ENCODE measurements around the gene SLC4A4. TPM values are rescaled to one million over a fixed set of nuclear protein-coding genes. Genes with fewer than 3 reads are reported as not detected.

Gene SLC4A4
- total and polyA plus RNA-seq, 12 donors = 0.24 to 1.5 (median 0.59) TPM

DNA sequence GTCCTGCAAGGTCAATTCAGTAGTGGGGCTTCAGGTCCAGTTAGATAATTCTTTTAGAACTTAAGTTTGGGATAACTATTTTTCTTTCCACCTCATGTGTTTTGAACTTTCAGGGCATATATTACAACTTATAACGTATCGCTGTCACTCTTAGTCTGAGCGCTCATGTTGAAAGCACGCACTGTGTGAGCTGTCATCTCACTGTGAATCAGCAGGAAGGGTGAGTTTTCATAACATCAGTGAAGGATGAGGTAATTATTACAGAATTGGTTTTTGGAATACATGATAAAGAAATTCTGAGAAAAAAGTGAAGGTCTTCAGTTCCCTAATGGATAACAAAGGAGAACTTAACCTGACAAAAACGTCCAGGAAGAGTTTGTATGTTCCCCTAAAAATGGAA is 45.1 kb upstream of the SLC4A4 start:
- intact Hi-C loops (cut with DNase I) = no loop called here
- H3K4me1 ChIP-seq (replicated peaks in 1 of 2) = no peaks in the 10 kb centered on the region
- H3K27ac ChIP-seq = no peak overlapping the region
- no peaks in the 10 kb centered on the region for H3K27me3 ChIP-seq
- DNase-seq = no peak
- WGBS, 4 donors = 73 to 77% (median 75%) methylated on average over 5 of the region's 5 CpGs
- TF ChIP-seq POLR2A (IDR thresholded peaks at IDR 0.05) = no peak
- TF ChIP-seq, protein P1, sequence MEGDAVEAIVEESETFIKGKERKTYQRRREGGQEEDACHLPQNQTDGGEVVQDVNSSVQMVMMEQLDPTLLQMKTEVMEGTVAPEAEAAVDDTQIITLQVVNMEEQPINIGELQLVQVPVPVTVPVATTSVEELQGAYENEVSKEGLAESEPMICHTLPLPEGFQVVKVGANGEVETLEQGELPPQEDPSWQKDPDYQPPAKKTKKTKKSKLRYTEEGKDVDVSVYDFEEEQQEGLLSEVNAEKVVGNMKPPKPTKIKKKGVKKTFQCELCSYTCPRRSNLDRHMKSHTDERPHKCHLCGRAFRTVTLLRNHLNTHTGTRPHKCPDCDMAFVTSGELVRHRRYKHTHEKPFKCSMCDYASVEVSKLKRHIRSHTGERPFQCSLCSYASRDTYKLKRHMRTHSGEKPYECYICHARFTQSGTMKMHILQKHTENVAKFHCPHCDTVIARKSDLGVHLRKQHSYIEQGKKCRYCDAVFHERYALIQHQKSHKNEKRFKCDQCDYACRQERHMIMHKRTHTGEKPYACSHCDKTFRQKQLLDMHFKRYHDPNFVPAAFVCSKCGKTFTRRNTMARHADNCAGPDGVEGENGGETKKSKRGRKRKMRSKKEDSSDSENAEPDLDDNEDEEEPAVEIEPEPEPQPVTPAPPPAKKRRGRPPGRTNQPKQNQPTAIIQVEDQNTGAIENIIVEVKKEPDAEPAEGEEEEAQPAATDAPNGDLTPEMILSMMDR (IDR thresholded peaks at IDR 0.05) = no peak
- no peaks in the 10 kb centered on the region for H3K9me3 ChIP-seq (replicated peaks in 1 of 3)
- no peak overlapping the region for H3K4me3 ChIP-seq
- no peaks in the 10 kb centered on the region for H3K36me3 ChIP-seq (replicated peaks in 1 of 2)

DNA sequence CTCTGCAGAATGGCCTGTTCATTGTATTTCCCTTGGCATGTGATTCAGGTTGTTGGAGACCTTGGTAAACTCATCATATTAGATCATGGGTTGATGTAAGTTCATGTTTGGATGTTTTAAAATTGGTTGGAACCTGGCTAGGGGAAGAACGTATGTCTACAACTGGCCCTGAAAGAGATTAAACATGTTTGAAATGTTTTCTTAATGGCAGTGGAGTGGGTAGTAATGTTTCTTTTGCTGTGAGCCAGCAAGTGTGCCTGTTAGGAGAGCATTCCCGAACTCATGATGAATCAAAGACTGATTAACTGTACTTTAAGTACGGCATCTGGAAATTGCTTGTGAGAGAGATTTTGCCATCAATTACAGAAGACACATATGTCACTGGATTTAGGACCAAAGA is 44.5 kb upstream of the SLC4A4 start:
- Histone ChIP-seq H3K27me3 (no peaks in the 10 kb centered on the region), H3K9me3 (replicated peaks in 1 of 3) (no peaks in the 10 kb centered on the region), H3K4me1 (replicated peaks in 1 of 2) (no peaks in the 10 kb centered on the region), H3K4me3 (no peak overlapping the region), H3K27ac (no peak overlapping the region), H3K36me3 (replicated peaks in 1 of 2) (no peaks in the 10 kb centered on the region)
- 51 to 61% (median 54%) methylated on average over 3 of the region's 3 CpGs for WGBS, 4 donors
- intact Hi-C loops (cut with DNase I) = no loop called here
- TF ChIP-seq, protein P1 (IDR thresholded peaks at IDR 0.05) = no peak
- TF ChIP-seq POLR2A (IDR thresholded peaks at IDR 0.05) = no peak
- no peak for DNase-seq

DNA sequence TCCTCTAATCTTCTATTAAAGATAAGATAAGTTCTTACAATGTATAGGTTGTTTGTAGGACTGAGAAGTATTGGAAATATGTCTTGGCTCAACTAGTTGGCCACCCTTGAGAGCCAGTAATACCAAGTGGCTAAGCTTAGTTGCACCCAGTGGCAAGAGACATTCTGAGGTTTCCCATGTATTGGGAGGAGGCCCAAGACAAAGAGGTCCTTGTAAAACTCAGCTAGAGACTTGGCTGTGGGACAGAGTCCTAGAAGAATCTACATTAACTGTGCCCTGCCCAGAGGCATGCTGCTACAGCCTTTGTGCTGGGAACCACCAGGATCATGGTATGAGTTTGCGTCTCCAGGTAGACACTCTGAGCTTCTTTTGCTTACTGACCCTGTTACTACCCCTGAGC is 41.9 kb upstream of the SLC4A4 start:
- H3K27me3 ChIP-seq = no peaks in the 10 kb centered on the region
- H3K36me3 ChIP-seq (replicated peaks in 1 of 2) = no peaks in the 10 kb centered on the region
- no peak for TF ChIP-seq POLR2A (IDR thresholded peaks at IDR 0.05)
- TF ChIP-seq, protein P1 (IDR thresholded peaks at IDR 0.05) = no peak
- intact Hi-C loops (cut with DNase I) = no loop called here
- 90 to 100% (median 95%) methylated on average over 1 of the region's 1 CpG for WGBS, 4 donors
- H3K4me1 ChIP-seq (replicated peaks in 1 of 2) = no peaks in the 10 kb centered on the region
- H3K9me3 ChIP-seq (replicated peaks in 1 of 3) = no peaks in the 10 kb centered on the region
- H3K4me3 ChIP-seq = no peak overlapping the region
- H3K27ac ChIP-seq = no peak overlapping the region
- DNase-seq = no peak

DNA sequence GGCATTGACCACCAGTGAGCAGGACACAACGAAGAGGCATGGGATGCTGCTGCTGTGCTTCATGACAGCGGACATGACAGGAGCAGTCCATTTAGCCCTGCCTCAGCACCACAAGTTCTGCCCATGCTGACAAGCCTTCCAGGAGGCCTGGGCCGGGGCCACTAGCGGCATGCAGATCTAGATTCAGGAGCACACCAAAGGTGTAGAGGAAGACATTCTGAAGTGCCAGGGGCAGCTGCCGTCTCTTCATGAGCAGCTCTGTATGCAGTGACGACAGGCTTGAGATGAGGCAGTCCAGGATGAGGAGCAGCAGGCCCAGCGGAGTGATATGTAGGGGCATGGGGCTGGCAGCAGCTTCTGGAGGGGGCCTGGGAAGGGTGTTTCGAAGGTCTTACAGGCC is 38.5 kb upstream of the SLC4A4 start:
- H3K4me1 ChIP-seq (replicated peaks in 1 of 2) = no peaks in the 10 kb centered on the region
- H3K4me3 ChIP-seq = no peak overlapping the region
- intact Hi-C loops (cut with DNase I) = no loop called here
- whole genome bisulfite sequencing, 4 donors = 74 to 94% (median 91%) methylated on average over 3 to 8 of the region's 8 CpGs
- no peak overlapping the region for H3K27ac ChIP-seq
- no peaks in the 10 kb centered on the region for H3K36me3 ChIP-seq (replicated peaks in 1 of 2)
- no peaks in the 10 kb centered on the region for H3K9me3 ChIP-seq (replicated peaks in 1 of 3)
- DNase-seq = no peak
- no peak for TF ChIP-seq POLR2A (IDR thresholded peaks at IDR 0.05)
- TF ChIP-seq, protein P1 (IDR thresholded peaks at IDR 0.05) = no peak
- no peaks in the 10 kb centered on the region for H3K27me3 ChIP-seq
